ENCODE measurements around the gene ZEB2.

The ZEB2 gene

DNA sequence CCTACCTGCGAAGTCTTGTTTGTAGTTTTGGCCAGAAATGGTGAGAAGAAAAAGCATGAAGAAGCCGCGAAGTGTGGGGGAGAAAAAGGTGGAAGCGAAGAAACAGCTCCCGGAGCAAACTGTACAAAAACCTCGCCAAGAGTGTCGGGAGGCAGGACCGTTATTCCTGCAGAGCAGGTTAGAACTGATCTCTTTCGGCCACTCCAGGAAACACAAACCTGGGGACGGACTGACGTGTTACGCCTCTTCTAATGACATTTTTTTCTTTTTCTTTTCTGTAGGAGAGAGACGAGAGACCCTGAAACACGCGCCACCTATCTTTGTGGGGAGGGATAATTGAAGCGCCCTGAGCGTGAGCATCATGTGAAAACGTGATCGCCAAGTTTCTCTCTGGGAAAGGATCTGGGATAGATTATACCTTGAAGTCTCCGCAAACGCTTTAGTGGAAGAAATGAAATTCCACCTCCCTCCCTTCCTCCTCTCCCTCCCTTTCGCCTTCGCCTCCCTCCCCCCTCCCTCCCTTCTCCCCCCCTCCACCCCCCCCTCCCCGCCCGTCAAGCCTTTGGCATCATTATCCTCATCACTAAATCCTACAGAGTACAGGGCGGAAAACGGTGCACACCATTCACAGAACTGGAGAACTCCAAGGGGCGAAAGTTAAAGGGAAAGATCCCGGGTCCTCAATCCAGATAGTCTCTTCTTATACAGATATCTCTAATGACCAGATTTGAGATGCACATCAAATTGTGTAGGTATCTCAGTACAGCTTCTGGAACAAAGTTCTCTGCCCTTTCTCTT is at the start of gene ZEB2:
ZEB2 (minus strand) TSS at position 186 of the 798 bp plus-strand sequence. CDS start 2,769 bp downstream, outside the sequence.
- DNase-seq (ENCODE audit: low read depth in 3 of 3), result no peak

DNA sequence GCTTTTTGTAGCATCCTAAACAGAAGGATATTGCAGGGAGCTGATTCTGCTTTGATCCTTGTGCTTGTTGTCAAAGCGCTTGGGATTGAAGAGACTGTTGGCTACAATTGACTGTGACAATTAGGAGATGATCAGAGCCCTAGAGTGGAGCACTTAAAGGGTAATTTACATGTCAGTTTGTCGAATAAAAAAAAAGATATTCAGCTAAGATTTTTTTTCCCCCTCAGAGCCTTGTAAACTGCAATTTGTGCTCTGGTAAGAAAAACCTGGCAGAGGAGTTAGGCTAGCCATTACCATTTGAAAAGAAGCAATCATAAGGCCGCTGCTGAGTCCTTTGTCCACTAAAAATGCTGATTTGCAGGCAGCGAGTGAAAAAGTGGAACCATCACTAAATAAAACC is 47.8 kb upstream of the ZEB2 start:
- no peak for DNase-seq (ENCODE audit: low read depth in 3 of 3)

DNA sequence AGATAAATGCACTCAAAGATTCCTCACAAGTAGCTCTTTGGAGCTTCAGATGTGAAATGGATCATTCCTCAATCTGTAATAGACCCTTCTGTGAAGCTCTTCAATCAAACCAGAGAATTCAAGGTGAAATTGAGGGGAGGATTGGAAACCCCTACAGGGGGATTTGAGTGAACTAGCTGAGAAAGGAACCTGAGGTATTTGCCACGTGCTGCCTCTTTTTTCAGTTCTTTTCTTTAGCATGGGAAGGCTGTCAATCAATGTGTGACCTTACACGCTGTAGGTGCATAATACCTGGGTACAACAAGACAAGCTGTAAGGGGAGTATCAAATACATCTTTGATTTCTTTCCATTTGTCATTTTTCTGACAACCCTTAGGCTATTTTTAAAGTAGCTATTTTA is 46.5 kb upstream of the ZEB2 start:
- DNase-seq (ENCODE audit: low read depth in 3 of 3), result no peak

DNA sequence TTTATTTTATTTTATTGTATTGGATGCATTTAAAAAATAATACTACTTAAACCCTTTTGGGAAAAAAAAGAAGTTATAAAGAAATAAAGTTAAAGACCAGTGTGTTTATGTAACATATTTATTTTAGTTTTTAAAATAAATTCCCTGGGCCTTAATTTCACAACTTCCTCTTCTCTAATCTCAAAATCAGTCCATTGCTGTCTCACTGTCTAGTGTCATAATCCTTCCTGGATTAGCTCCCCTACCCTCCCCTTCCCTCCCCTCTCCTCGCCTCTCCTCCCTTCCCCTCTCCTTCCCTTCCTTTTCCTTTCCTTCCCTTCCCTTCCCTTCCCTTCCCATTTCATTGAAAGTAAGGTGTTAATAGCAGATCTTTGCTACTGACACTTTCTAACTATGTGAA is 40.3 kb upstream of the ZEB2 start:
- no peak for DNase-seq (ENCODE audit: low read depth in 3 of 3)

DNA sequence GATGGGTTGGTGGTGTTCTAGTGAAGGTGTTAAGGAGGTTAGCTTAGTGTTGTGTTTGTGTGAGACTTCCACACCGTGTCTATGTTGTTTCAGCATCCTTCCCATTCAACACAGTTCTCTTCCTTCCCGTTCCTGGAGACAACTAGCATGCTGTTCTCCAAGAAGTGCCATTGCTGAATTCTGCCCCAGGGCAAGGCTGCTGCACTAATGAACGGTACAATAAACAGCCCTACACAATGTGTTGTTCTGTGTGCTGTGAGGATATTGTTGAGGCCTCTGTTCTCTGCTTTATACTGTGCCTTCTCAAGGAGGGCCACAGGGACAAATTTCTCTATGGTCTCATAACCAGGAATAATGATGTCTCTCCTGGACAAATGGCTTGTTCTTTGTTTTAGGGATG is 39.8 kb upstream of the ZEB2 start:
- DNase-seq (ENCODE audit: low read depth in 3 of 3), result no peak

DNA sequence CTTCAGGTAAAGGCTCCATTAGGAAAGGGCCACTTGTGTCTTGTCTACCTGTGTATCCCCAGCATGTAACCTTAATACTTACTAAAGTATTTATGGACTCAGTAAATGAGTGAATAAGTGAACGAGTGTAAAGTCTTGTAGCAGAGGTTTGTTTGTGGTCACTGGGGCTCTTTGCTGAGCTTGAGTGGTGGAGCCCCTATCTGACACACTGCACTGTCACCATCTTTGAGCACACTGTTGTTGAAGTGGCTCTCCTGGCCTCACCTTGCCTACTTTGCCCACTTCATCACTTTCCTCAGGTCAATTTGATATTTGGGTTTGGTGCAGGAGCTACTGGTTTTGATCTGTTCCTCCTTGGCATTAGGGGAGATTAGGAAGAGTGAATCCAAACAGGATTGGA is 39.3 kb upstream of the ZEB2 start:
- DNase-seq (ENCODE audit: low read depth in 3 of 3), result no peak

DNA sequence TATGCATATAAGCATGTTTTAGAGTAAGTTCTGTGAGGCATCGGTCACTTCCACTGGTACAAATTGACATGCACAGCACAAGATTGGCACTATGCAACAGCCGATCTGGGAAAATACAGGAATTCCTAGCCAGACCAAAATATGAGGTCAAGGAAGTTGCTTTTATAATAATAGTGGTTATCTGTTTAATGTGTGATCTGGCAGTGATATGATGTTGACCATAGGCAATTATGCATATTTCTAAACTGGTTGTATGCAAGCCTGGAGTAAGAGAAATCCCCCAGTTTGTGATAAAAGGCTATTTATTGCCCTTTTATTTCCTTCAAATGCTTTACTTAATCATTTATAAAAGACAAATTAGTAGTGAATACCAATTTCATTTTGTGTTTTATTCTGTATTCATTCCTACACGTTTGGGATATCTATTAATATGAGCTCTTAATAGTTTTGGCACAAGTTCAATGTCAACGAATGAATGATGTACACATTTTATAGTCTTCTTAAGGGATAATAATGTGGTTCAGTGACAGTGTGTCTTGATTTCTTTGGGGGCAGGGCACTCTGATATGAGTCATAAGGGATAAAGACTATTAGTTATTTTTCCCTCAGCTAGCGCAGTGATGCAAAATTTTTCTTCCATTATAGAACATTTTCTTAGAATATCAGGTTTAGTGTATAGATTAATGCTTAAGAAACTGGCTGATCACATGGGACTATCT is 34.7 kb upstream of the ZEB2 start:
- DNase-seq (ENCODE audit: low read depth in 3 of 3), result no peak

DNA sequence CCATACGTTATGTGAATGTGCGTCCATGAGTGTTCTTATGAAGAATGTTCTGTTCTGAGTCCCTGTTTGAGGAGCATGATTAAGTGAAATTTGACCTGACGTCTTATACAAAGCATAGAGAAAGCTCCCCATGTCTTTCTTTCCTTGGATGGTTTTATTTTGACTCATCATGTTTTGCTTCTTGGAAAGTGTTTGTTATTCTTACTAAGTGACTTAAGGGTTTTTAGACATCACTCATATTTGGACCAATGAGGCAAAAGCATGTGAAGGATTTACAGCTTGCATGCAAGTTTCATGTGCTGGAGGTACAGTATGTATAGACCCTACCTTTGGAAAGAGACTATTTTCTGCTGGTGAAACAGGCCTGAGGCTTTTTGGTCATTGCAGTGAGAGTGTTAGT is 33.5 kb upstream of the ZEB2 start:
- no peak for DNase-seq (ENCODE audit: low read depth in 3 of 3)

DNA sequence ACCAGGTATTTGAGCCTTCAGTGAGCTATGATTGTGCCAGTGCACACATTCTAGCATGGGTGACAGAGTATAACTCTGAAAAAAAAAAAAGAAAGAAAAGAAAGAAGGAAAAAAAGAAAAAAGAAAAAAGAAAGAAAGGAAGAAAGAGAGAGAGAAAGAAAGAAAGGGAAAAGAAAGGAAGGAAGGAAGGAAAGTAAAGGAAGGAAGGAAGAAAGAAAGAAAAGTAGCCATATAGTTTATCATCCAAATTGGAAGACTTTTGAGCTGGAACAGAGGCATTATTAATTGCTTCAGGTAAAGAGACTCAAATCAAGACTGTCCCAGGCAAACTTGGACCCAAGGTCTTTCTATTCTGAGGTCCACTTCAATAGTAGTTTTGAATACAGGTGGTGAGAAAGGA is 32.9 kb upstream of the ZEB2 start:
- DNase-seq (ENCODE audit: low read depth in 3 of 3), result no peak

DNA sequence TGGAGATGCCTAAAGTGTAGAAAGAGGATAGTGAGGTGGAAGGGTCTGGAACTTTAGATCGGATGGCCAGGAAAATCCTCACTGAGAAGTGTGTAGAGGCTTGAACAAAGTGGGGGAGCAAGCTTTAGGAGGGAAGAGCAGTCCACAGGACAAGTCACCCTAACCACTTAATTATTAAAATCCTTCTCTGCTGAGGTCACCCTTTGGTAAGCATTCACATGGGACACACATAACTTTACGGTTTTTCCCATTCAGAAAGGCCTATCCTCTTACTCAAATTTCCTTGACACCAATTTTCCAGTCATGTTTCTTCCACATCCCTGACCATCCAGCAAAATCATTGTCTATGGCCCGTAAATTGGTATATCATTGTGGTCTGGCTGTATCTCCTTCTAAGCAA is 31.0 kb upstream of the ZEB2 start:
- no peak for DNase-seq (ENCODE audit: low read depth in 3 of 3)

DNA sequence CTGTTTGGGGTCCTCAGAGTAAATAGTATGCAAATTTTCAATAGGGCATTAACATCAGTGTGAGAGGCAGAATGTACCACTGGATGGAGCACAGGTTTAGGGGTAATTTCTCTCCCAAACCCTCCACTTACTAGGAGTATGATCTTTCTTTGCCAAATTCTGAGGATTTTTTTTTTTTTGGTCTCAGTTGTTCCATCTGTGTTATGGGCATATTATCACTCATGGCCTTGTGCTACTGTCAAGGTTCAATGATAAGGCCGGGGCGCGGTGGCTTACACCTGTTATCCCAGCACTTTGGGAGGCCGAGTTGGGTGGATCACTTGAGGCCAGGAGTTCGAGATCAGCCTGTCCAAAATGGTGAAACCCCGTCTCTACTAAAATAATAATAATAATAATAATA is 30.2 kb upstream of the ZEB2 start:
- no peak for DNase-seq (ENCODE audit: low read depth in 3 of 3)

DNA sequence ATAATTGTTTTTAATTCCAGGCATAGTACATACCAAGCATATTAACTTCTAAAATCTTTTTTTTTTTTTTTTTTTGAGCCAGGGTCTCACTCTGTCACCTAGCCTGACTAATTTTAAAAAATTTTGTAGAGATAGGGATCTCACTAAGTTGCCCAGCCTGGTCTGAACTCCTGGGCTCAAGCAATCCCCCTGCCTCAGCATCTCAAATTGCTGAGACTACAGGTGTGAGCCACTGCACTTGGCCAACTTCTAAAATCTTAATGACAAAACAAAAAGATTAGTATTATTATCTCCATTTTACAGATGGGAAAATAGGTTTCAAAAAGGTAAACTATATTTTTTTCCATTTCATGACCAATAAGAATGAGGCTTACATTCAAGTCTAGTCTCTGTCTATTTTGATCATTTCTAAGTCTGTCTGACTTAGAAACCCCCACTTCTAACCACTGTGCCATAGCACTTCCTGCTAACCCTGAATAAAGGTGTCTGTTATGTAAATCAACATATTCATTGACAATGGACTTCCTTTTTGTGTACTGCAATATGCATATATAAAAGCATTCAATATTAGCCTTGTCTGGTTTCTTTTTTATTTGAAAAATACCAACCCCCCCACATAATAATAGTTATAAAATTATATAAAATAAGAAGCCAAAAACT is 28.7 kb upstream of the ZEB2 start:
- no peak for DNase-seq (ENCODE audit: low read depth in 3 of 3)

DNA sequence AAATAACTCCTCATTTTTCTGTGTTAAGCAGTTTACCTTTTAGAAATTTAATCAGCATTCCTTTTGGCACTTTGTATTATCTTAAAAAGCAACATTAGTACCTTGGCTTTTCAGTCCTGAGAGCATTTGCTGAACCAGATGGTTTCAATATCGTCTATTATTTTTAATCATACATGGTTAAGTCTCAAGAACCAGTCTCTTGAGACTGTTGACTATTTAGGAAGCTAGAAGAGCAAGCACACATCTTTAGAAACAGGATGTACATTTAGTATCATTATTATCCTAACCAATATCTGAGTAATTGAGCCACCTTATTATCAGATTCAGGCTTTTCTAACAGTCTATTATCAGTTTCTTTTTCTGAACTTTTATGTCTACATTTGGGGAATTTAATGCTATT is 28.2 kb upstream of the ZEB2 start:
- no peak for DNase-seq (ENCODE audit: low read depth in 3 of 3)

DNA sequence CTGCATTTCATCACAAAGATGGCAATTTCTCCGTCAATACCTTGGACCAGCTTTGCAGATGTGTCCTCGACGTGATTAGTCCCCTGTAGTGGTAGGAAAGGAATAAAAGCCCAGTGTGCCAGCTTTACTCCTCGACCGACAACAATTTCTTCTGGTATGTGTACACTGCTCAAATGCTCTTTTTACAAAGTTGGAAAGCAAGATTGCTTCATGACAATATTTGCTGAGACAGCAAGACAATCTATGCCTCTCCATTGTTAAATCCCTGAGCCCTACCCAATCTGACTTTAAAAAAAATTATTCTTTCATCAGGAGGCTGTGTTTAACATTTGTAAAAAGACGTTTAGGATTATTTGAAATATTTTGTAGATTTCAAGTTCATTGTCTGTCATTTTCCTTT is 27.6 kb upstream of the ZEB2 start:
- no peak for DNase-seq (ENCODE audit: low read depth in 3 of 3)

DNA sequence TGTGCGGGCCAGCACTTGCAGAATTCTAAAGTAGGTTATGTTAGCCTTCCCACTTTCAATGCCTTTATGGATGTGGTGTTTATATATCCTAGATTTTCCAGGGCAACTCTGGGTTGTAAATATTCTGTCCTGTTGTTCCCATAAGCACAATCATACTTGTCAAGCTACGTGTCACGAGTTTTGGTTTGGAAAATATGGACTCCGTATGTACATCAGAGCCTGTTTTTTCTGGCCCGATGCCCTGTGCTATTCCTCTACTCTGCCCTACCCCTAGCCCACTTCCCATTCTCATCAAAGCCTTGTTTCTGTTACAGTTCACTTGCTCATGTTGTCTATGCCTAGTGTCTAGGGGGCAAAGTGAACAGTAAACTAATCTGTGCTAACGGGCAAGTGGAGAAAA is 27.0 kb upstream of the ZEB2 start:
- no peak for DNase-seq (ENCODE audit: low read depth in 3 of 3)

DNA sequence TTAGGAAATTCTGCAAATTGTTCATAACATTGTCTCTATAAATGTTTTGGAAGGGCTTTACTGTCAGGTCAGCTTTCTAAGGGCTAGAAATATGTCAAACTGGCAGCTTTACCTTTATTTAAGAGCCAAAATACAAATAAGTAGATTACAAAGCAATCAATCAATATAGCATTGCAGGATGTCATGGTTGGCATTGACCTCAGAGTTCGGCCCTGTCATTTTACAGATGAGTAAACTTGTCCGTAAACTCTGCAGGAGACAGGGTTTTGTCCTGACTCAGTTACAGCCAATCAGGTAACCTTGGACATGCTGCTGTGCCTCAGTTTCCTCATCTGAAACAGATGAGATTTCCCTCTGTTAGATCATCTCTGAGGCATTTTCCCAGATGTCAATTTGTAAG is 25.9 kb upstream of the ZEB2 start:
- no peak for DNase-seq (ENCODE audit: low read depth in 3 of 3)

DNA sequence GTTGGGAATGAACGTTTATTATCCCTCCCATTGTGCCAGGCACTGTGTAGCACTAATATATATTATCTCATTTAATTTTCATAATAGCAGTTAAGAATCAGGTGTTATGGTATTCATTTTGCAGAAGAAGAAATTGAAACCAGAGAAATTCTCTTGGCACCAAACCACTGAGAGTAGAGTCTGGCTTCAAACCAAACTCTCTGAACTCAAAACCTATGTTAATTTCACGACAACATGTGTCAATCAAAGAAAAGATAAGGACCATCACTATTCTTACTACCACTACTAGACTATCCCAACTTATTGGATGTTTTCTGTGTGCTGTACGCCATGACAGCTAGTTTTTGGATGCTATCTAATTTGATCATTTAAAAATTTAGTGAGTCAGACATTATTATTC is 24.1 kb upstream of the ZEB2 start:
- no peak for DNase-seq (ENCODE audit: low read depth in 3 of 3)

DNA sequence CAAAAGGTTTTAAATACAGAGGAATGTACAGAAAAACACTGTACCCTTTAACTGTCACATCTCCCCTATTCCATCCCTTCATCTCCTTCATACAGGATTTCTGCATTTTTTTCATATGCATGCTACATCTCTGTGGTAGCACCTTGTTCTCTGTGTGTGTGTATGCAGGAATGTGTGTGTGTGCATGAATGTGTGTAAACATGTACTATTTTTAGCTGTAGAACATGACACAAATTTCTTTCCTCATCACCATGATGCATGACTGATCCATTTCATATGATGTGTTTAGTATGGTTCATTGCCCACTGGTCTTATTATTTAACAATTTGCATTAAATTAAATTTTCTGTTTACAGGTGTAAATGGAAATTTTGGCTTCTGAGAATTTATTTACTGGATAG is 21.5 kb upstream of the ZEB2 start:
- no peak for DNase-seq (ENCODE audit: low read depth in 3 of 3)

DNA sequence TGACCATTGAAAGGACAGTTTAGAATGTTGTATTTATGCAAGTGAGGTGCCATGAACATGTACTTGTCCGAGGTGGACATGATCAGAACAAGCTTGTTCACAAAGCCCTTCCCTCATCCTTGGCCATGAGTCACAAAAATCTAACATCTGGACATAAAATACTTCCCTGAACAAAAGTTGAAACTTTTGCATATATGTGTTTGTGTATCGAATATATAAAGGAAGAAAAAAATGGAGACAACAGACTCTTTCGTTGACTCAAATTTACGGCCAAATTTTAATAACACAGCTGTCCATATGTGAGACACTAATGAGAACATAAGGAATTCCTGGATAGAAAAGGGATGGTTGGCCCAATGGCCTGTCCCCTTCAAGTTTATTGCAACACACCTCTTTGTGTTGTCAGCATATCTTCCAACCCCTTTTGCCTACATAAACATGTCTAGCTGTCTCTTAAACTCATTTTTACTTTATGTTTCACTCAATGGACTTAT is 19.4 kb upstream of the ZEB2 start:
- DNase-seq (ENCODE audit: low read depth in 3 of 3), result no peak

DNA sequence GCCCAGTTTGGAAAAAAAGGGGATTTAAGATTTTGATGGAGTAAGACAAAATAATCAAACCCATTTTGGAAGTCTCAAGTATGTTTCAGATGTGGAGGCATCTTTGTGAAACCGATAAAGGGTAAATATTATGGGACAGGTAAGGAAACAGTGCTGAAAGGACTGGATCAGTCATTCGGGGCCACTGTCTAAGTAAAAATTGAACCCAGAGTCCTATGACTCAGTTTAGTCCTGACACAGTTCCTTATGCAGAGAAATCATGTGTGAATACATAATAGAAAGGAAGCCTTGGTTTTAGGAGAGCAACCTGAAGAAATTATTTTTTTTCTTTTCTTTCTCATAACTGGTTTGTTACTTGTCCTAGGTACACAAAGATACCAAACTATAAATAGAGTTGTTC is 15.4 kb upstream of the ZEB2 start:
- DNase-seq (ENCODE audit: low read depth in 3 of 3), result no peak

DNA sequence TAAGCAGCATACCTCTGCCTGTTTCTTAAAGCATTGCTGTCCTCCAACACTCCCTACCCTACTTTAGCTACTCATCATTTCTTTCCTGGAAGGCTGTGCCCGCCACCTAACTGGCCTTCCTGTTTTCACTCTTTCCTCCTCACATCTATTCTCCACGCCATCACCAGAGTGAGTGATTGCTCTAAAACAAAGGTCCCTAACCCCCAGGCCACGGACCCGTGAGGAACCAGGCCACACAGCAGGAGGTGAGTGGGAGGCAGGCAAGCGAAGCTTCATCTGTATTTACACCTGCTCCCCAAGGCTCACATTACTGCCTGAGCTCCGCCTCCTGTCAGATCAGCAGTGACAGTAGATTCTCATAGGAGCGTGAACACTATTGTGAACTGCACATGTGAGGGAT is 13.3 kb upstream of the ZEB2 start:
- no peak for DNase-seq (ENCODE audit: low read depth in 3 of 3)

DNA sequence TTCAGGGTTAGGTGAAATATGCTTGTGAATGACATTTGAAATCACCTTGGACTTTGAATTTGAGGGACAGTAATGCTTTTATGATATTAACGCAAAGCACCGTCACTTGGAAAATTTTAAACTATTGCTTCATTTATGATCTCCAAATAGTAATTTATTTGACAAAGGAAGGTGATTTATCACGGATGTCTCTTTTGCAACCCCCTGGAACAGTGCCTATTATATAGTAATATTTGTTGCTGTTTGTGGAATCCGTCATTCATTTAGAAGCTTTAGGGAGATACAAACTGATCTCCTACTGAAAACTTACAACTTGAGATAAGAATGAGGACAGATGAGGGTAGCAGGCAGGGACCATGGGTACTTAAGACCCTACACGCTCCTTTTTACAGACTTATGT is 10.7 kb upstream of the ZEB2 start:
- DNase-seq (ENCODE audit: low read depth in 3 of 3), result no peak

DNA sequence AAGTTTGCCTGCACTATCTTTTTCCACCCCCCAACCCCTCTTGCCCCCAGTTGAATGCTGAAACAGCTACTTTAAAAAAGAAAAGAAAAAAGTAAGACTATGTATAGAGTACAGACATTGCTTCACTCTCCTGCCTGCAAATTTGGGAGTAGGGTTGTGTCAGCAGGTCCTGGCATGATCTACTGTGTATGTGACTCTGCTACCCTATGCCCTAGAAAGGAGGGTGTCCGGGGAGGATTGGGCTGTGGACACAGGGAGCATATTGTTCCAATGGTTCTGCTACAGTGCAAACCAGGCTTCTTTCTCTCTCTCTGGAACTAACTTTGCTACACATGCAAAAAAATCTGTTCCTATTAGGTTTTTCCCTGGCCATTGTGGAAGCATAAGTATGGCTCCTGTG is 9.9 kb upstream of the ZEB2 start:
- no peak for DNase-seq (ENCODE audit: low read depth in 3 of 3)
